ENCODE results near the gene CHCHD6.
A peak's percentile ranks its signal among the peaks of the same experiment; 100 is the strongest.

- TF ChIP-seq CTCF (IDR thresholded peaks at IDR 0.05; ENCODE audit: borderline replicate concordance, extremely low read depth, low read length, poor library complexity, severe bottlenecking) = peak; percentile 8
- TF ChIP-seq EZH2 (IDR thresholded peaks at IDR 0.05; ENCODE audit: borderline replicate concordance, low read depth, low read length, severe bottlenecking) = no peak
Observed at GRCh38 chr3:126983276-126983652, 279.2 kb downstream of the CHCHD6 start.

All from DND-41 (cell line).